DOHH2 (cell line): ENCODE data around the gene COL27A1.

ENCODE experiments used
- H3F3A ChIP-seq: fragments of 200-600 bp; sonication (generic), shearing (Covaris generic); 2 replicates; pipeline ENCODE4 v1.6.0; 2016; ENCODE audit warnings: antibody characterized with exemption, mild to moderate bottlenecking; ENCODE audit not compliant: control insufficient read depth, insufficient read depth
- H3K27ac ChIP-seq: fragments of 200-600 bp; sonication (generic); 2 replicates; pipeline ENCODE4 v1.5.1; 2014; ENCODE audit warnings: low read depth, mild to moderate bottlenecking, low read length, moderate library complexity
- H3K27me3 ChIP-seq: fragments of 200-600 bp; sonication (generic); 2 replicates; pipeline ENCODE4 v1.6.1; 2014; ENCODE audit warnings: mild to moderate bottlenecking, low read length, mixed read lengths; ENCODE audit not compliant: control insufficient read depth
- H3K36me3 ChIP-seq: fragments of 200-600 bp; sonication (generic); 2 replicates; pipeline ENCODE4 v1.6.1; 2014; ENCODE audit warnings: mild to moderate bottlenecking, low read length, moderate library complexity, mixed read lengths; ENCODE audit not compliant: control insufficient read depth
- H3K4me1 ChIP-seq: fragments of 200-600 bp; sonication (generic); 2 replicates; pipeline ENCODE4 v1.6.1; 2014; ENCODE audit warnings: mild to moderate bottlenecking, low read length, mixed read lengths; ENCODE audit not compliant: control insufficient read depth
- H3K4me2 ChIP-seq: fragments of 200-600 bp; sonication (generic); 2 replicates; pipeline ENCODE4 v1.6.0; 2014; ENCODE audit warnings: mild to moderate bottlenecking, low read length, moderate library complexity
- H3K4me3 ChIP-seq: fragments of 200-600 bp; sonication (generic); 2 replicates; pipeline ENCODE4 v1.5.1; 2014; ENCODE audit warnings: mild to moderate bottlenecking, low read length, mixed read lengths
- H3K79me2 ChIP-seq: fragments of 200-600 bp; sonication (generic); 2 replicates; pipeline ENCODE4 v1.6.1; 2014; ENCODE audit warnings: mild to moderate bottlenecking, low read length, mixed read lengths; ENCODE audit not compliant: control insufficient read depth
- H3K9me2 ChIP-seq: fragments of 200-600 bp; sonication (generic); replicated peaks from 2 replicates; pipeline ENCODE4 v1.6.1; 2014; ENCODE audit warnings: mild to moderate bottlenecking, low read length, mixed read lengths; ENCODE audit not compliant: control insufficient read depth
- H3K9me3 ChIP-seq: fragments of 200-600 bp; sonication (generic); 2 replicates; pipeline ENCODE4 v1.6.1; 2014; ENCODE audit warnings: antibody characterized with exemption, low read length, mixed read lengths; ENCODE audit not compliant: control insufficient read depth, insufficient read depth
- H4K20me1 ChIP-seq: fragments of 200-600 bp; sonication (generic); 2 replicates; pipeline ENCODE4 v1.6.0; 2014; ENCODE audit warnings: low read depth, mild to moderate bottlenecking, antibody characterized with exemption, low read length, moderate library complexity; ENCODE audit not compliant: control insufficient read depth, insufficient read depth
- CTCF ChIP-seq: fragments of 200-600 bp; sonication (generic); IDR thresholded peaks from one replicate; pipeline ENCODE4 v1.5.1; 2014; ENCODE audit warnings: antibody characterized with exemption, mild to moderate bottlenecking, low read depth, low read length; ENCODE audit not compliant: poor library complexity, severe bottlenecking
- EZH2phosphoT487 ChIP-seq: fragments of 200-600 bp; sonication (generic); IDR thresholded peaks from 2 replicates; pipeline ENCODE4 v1.6.1; 2017; ENCODE audit warnings: borderline replicate concordance, mild to moderate bottlenecking, antibody characterized with exemption, low read length, moderate library complexity, mixed read lengths

COL27A1 gene

GRCh38 chr9:114138552-114138971, 16.8 kb upstream of the COL27A1 start:
- H3K27ac ChIP-seq: no peak overlapping the region
- TF ChIP-seq CTCF: no peak
- TF ChIP-seq EZH2phosphoT487: no peak
- no peaks in the 10 kb centered on the region for H3K4me1 ChIP-seq
- H4K20me1 ChIP-seq: no peaks in the 10 kb centered on the region
- no peaks in the 10 kb centered on the region for H3K9me2 ChIP-seq
- H3K4me3 ChIP-seq: no peak overlapping the region
- peaks cover 22% of the 10 kb centered on the region for H3K27me3 ChIP-seq
- H3F3A ChIP-seq: no peaks in the 10 kb centered on the region
- H3K36me3 ChIP-seq: no peaks in the 10 kb centered on the region
- H3K9me3 ChIP-seq: no peaks in the 10 kb centered on the region
- H3K79me2 ChIP-seq: no peaks in the 10 kb centered on the region
- no peak overlapping the region for H3K4me2 ChIP-seq

- H3K27me3 ChIP-seq: peaks cover 22% of the 10 kb centered on the region
- no peak overlapping the region for H3K4me3 ChIP-seq
- no peaks in the 10 kb centered on the region for H3K36me3 ChIP-seq
- no peaks in the 10 kb centered on the region for H3K4me1 ChIP-seq
- H3K9me2 ChIP-seq: no peaks in the 10 kb centered on the region
- no peak for TF ChIP-seq CTCF
- TF ChIP-seq EZH2phosphoT487: no peak
- no peaks in the 10 kb centered on the region for H4K20me1 ChIP-seq
- no peak overlapping the region for H3K27ac ChIP-seq
- no peaks in the 10 kb centered on the region for H3F3A ChIP-seq
- no peaks in the 10 kb centered on the region for H3K9me3 ChIP-seq
- no peaks in the 10 kb centered on the region for H3K79me2 ChIP-seq
- no peak overlapping the region for H3K4me2 ChIP-seq
Observed at GRCh38 chr9:114139071-114139470, 16.3 kb upstream of the COL27A1 start.

- no peaks in the 10 kb centered on the region for H3F3A ChIP-seq
- H3K9me2 ChIP-seq: no peaks in the 10 kb centered on the region
Observed at GRCh38 chr9:114140401-114140800, 14.9 kb upstream of the COL27A1 start.

More at GRCh38 chr9:114140401-114140800, 14.9 kb upstream of the COL27A1 start:
- H4K20me1 ChIP-seq: no peaks in the 10 kb centered on the region
- no peaks in the 10 kb centered on the region for H3K4me1 ChIP-seq
- no peak overlapping the region for H3K4me3 ChIP-seq
- no peak overlapping the region for H3K4me2 ChIP-seq
- H3K79me2 ChIP-seq: no peaks in the 10 kb centered on the region
- H3K27ac ChIP-seq: no peak overlapping the region
- TF ChIP-seq CTCF (no peak), EZH2phosphoT487 (no peak)
- H3K36me3 ChIP-seq: no peaks in the 10 kb centered on the region
- H3K9me3 ChIP-seq: no peaks in the 10 kb centered on the region
- H3K27me3 ChIP-seq: peaks cover 22% of the 10 kb centered on the region
